Activated B cell treated with CpG ODN at 0.5 μM for 24 hours (primary cell): ENCODE data around the gene CASP3. TPM values are rescaled to one million over a fixed set of nuclear protein-coding genes. Genes with fewer than 3 reads are reported as not detected.

Experiments used
- ATAC-seq: fragments of 200-7000 bp; cut with Tn5 transposase; one replicate; pipeline ENCODE4 v1.10.0; 2021; ENCODE audit warnings: low read depth, mild to moderate bottlenecking, moderate library complexity
- CTCF ChIA-PET: fragments of 350-600 bp; sonication (Branson Sonifier 250); formaldehyde crosslinking; loops from one replicate; lab custom pipeline; 2021; ENCODE audit warnings: antibody characterized with exemption; lab: Charles Lee
- POLR2A ChIA-PET: fragments of 350-600 bp; sonication (Branson Sonifier 250); formaldehyde crosslinking; loops from one replicate; lab custom pipeline; 2021; ENCODE audit warnings: antibody characterized with exemption; lab: Charles Lee
- DNase-seq: peaks from one replicate; pipeline ENCODE4 v3.0.0; 2022
- H3K27ac Mint-ChIP-seq: one replicate; pipeline ENCODE4 v1.8.0; 2020; ENCODE audit warnings: mixed read lengths
- H3K27me3 Mint-ChIP-seq: one replicate; pipeline ENCODE4 v1.8.0; 2021; ENCODE audit warnings: mixed read lengths
- H3K36me3 Mint-ChIP-seq: one replicate; pipeline ENCODE4 v1.8.0; 2021; ENCODE audit warnings: low read depth, mixed read lengths
- H3K4me1 Mint-ChIP-seq: one replicate; pipeline ENCODE4 v1.8.0; 2021; ENCODE audit warnings: mixed read lengths
- H3K4me3 Mint-ChIP-seq: one replicate; pipeline ENCODE4 v1.8.0; 2020; ENCODE audit warnings: mild to moderate bottlenecking, mixed read lengths
- H3K9me3 Mint-ChIP-seq: one replicate; pipeline ENCODE4 v1.8.0; 2020; ENCODE audit warnings: mixed read lengths
- CTCF ChIP-seq: fragments of 200-600 bp; IDR thresholded peaks from one replicate; pipeline ENCODE4 v1.8.0; 2022; ENCODE audit warnings: antibody characterized with exemption, mild to moderate bottlenecking
- intact Hi-C: fragments of 100-400 bp; cut with micrococcal nuclease; formaldehyde crosslinking; loops from one replicate; pipeline ENCODE4 v1.15.1; 2024
- total RNA-seq: library from RNA; stranded (reverse); gene quantifications from 2 replicates; pipeline ENCODE4 v1.2.3, GENCODE V29; 2022

The CASP3 gene
- total RNA-seq, 1 donor from 2014 or later, result 24.0 TPM

DNA sequence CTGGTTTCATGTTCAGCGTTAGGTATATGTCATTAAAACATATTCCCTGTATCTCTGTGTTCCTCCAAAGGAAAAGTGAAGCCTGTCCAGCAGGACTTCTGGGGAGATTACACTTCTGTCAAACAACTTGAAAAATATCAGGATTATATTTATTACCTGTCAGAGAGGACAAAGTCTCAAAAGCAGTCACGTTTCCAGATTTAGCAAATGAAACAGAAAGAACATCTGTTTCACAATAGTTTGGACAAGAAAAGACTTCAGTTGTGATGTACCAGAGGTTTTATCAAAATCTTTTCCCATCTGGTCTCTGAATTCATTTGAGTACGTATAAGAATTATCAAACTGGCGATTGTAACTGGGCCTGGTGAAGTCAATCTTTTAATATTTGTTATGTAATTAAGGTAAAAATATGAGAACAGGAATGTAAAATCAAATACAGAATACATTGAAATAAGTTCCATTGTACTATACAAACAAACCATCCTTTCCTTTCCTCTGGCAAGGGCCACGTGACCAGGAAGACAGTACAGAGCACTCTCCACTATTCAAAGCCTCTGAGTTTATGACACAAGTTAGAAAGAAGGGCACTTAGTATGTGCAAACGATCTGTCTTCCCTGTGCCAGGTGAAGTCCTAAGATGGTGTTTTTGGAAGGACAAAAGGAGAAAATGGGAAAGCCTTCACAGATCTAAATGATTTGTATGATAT is 3.2 kb downstream of the CASP3 start:
- intact Hi-C loops, result loop anchor here (5.0 to 10.0 kb wide), 6 partner anchors 249 to 1204 kb away; partner anchors contain the start of genes CDKN2AIP, RWDD4 and TRAPPC11
- no peaks in the 10 kb centered on the region for H3K27me3 Mint-ChIP-seq
- POLR2A ChIA-PET, result no interaction called here
- H3K4me3 Mint-ChIP-seq, result peak overlapping the region; percentile 9
- H3K4me1 Mint-ChIP-seq, result peaks cover 54% of the 10 kb centered on the region
- no peak for TF ChIP-seq CTCF
- H3K36me3 Mint-ChIP-seq, result peaks cover 42% of the 10 kb centered on the region
- DNase-seq (no peak), ATAC-seq (no peak)
- H3K9me3 Mint-ChIP-seq, result no peaks in the 10 kb centered on the region
- CTCF ChIA-PET, result no interaction called here
- H3K27ac Mint-ChIP-seq, result no peak overlapping the region

- H3K27ac Mint-ChIP-seq, result no peak overlapping the region
- H3K27me3 Mint-ChIP-seq, result no peaks in the 10 kb centered on the region
- peaks cover 52% of the 10 kb centered on the region for H3K4me1 Mint-ChIP-seq
- no peak for TF ChIP-seq CTCF
- ChIA-PET CTCF (no interaction called here), POLR2A (no interaction called here)
- peaks cover 48% of the 10 kb centered on the region for H3K36me3 Mint-ChIP-seq
- no peak overlapping the region for H3K4me3 Mint-ChIP-seq
- no peaks in the 10 kb centered on the region for H3K9me3 Mint-ChIP-seq
- intact Hi-C loops, result loop anchor here (5.0 to 10.0 kb wide), 6 partner anchors 247 to 1202 kb away; partner anchors contain the start of genes CDKN2AIP, RWDD4 and TRAPPC11
- DNase-seq, result no peak
- ATAC-seq, result no peak
Observed at GRCh38 chr4:184644553-184645307, 4.5 kb downstream of the CASP3 start.

- peaks cover 54% of the 10 kb centered on the region for H3K4me1 Mint-ChIP-seq
- ATAC-seq, result no peak
- no peak overlapping the region for H3K27ac Mint-ChIP-seq
- TF ChIP-seq CTCF, result no peak
- CTCF ChIA-PET, result no interaction called here
- intact Hi-C loops, result loop anchor here (10.0 kb wide), 1 partner anchor 951 kb away; no protein-coding TSS in a partner anchor
- H3K9me3 Mint-ChIP-seq, result no peaks in the 10 kb centered on the region
- no peak for DNase-seq
- H3K4me3 Mint-ChIP-seq, result no peak overlapping the region
- POLR2A ChIA-PET, result no interaction called here
- H3K27me3 Mint-ChIP-seq, result no peaks in the 10 kb centered on the region
- peaks cover 52% of the 10 kb centered on the region for H3K36me3 Mint-ChIP-seq
Observed at GRCh38 chr4:184643731-184644130, 5.5 kb downstream of the CASP3 start.

DNA sequence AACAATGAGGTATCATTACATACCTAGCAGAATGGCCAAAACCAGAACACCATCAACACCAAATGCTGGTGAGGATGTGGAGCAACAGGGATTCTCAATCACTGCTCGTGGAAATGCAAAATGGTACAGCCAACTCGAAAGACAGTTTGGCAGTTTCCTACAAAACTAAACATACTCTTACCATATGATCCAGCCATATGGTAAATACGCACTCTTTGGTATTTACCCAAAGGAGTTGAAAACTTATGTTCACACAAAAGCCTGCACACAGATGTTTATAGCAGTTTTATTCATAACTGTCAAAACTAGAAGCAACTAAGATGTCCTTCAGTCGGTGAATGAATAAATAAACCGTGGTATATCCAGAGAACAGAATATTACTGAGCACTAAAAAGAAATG is 7.8 kb downstream of the CASP3 start:
- Mint-ChIP-seq H3K27me3 (no peaks in the 10 kb centered on the region), H3K9me3 (no peaks in the 10 kb centered on the region), H3K27ac (no peak overlapping the region), H3K4me1 (peaks cover 36% of the 10 kb centered on the region), H3K4me3 (no peak overlapping the region), H3K36me3 (peaks cover 62% of the 10 kb centered on the region)
- DNase-seq (no peak), ATAC-seq (no peak)
- TF ChIP-seq CTCF, result no peak
- ChIA-PET POLR2A (no interaction called here), CTCF (no interaction called here)
- intact Hi-C loops, result loop anchor here (10.0 kb wide), 1 partner anchor 953 kb away; no protein-coding TSS in a partner anchor

DNA sequence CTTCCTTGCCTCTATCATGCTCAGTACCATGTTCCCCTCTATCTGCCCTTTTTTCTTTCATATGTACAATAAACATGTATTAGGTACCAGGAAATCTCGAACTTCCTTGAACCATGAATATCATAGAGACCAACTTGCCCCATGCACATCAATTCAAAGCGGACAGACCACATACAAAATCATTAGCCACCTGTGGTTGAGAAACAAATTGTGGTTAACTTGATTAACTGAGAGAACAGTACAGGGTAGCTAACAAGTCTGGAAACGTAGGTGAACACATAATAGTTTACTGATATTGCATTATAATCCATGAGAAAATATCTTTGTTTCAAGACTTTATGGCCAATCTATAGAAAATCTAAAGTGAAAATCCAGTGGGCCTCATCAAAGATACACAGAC is 8.2 kb downstream of the CASP3 start:
- CTCF ChIA-PET, result no interaction called here
- no peak overlapping the region for H3K4me3 Mint-ChIP-seq
- H3K9me3 Mint-ChIP-seq, result no peaks in the 10 kb centered on the region
- DNase-seq, result no peak
- no peak for TF ChIP-seq CTCF
- POLR2A ChIA-PET, result no interaction called here
- peaks cover 31% of the 10 kb centered on the region for H3K4me1 Mint-ChIP-seq
- no peak overlapping the region for H3K27ac Mint-ChIP-seq
- H3K36me3 Mint-ChIP-seq, result peaks cover 63% of the 10 kb centered on the region
- intact Hi-C loops, result loop anchor here (10.0 kb wide), 1 partner anchor 954 kb away; no protein-coding TSS in a partner anchor
- no peaks in the 10 kb centered on the region for H3K27me3 Mint-ChIP-seq
- ATAC-seq, result no peak
